Measurements from ENCODE around the gene STN1.

- no peak for TF ChIP-seq CTCF (IDR thresholded peaks at IDR 0.05)
- TF ChIP-seq POLR2A (IDR thresholded peaks at IDR 0.05) = no peak
These were observed 28.8 kb downstream of the STN1 start for GRCh38 chr10:103889121-103889720.
